Measurements from ENCODE around the gene DCDC2. TPM values are rescaled to one million over a fixed set of nuclear protein-coding genes. Genes with fewer than 3 reads are reported as not detected.
"Not testable (repeated sequence)": the region's sequence is repeated elsewhere in the genome, so short reads cannot be mapped to it uniquely, and the experiment has no call there.

The DCDC2 gene
- total RNA-seq, 2 experiments from 2014 or later, result 0.06 TPM; not detected in 1

DNA sequence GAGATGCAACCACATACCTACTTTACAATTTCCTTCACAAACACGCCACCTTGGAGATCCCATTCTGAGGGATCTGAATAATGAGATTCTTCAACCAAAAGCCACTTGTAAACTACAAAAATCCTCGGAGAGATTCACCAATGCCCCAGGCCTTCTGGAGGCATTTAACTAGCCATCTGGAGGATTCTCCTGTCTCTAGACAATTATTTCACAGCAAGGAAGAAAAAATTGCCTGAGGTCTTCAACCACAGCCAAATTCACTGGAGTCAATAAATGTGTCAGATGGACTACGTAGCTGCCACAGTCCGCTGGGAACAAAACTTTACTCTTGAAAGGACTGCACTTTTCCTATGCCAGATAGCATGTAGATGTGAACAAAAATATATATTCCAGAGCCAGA, 19.0 kb upstream of the DCDC2 start:
- TF ChIP-seq, protein P1, sequence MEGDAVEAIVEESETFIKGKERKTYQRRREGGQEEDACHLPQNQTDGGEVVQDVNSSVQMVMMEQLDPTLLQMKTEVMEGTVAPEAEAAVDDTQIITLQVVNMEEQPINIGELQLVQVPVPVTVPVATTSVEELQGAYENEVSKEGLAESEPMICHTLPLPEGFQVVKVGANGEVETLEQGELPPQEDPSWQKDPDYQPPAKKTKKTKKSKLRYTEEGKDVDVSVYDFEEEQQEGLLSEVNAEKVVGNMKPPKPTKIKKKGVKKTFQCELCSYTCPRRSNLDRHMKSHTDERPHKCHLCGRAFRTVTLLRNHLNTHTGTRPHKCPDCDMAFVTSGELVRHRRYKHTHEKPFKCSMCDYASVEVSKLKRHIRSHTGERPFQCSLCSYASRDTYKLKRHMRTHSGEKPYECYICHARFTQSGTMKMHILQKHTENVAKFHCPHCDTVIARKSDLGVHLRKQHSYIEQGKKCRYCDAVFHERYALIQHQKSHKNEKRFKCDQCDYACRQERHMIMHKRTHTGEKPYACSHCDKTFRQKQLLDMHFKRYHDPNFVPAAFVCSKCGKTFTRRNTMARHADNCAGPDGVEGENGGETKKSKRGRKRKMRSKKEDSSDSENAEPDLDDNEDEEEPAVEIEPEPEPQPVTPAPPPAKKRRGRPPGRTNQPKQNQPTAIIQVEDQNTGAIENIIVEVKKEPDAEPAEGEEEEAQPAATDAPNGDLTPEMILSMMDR (conservative IDR thresholded peaks at IDR 0.05; ENCODE audit: low read length), result no peak
- no peak for TF ChIP-seq EZH2phosphoT487 (IDR thresholded peaks at IDR 0.05; ENCODE audit: borderline replicate concordance, low read depth, low read length)
- POLR2A ChIA-PET, result no interaction called here
- H3K9me3 ChIP-seq (ENCODE audit: low read length), result no peaks in the 10 kb centered on the region
- H3K36me3 ChIP-seq (ENCODE audit: insufficient read depth, low read length), result no peaks in the 10 kb centered on the region
- no peak overlapping the region for H3K4me2 ChIP-seq (ENCODE audit: low read length)
- no peaks in the 10 kb centered on the region for H4K20me1 ChIP-seq (ENCODE audit: insufficient read depth, low read length)
- DNase-seq (ENCODE audit: low spot score), result no peak
- BruUV-seq (replicated peaks), result no TSS peak
- no peaks in the 10 kb centered on the region for H3K9me2 ChIP-seq (ENCODE audit: insufficient read depth, low read length)
- H2AFZ ChIP-seq (ENCODE audit: low read length), result no peak overlapping the region
- no peaks in the 10 kb centered on the region for H3K4me1 ChIP-seq (ENCODE audit: insufficient read depth, low read length, poor library complexity, severe bottlenecking)
- CTCF ChIA-PET (ENCODE audit: unreplicated experiment), result no interaction called here
- H3K4me3 ChIP-seq (ENCODE audit: low read depth, low read length, poor library complexity, severe bottlenecking), result no peak overlapping the region
- intact Hi-C loops (cut with micrococcal nuclease; ENCODE audit: unreplicated experiment), result no loop called here
- H3K27ac ChIP-seq (ENCODE audit: low read depth, low read length, poor library complexity, severe bottlenecking), result no peak overlapping the region
- H3K79me2 ChIP-seq (ENCODE audit: insufficient read depth, low read depth, low read length), result no peaks in the 10 kb centered on the region

DNA sequence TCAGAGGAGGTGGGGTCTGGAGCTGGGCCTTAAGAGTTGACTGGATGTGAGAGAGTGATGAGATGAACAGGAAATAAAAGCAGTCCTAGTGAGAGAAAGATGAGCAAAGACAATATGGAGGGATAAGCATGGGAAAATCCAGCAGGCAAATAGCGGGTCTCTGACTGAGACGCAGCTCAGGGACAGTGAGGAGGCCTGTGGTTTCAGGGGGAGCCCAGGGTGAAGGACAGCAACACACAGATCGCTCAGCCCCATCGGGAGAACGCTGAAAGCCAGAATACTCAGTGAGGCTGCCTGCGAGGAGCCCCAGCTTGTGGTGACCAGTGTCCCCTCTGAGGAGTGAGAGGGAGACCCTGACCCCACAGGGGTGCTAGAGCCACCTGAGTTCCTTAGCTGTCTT, 16.8 kb upstream of the DCDC2 start:
- H3K36me3 ChIP-seq (ENCODE audit: insufficient read depth, low read length), result no peaks in the 10 kb centered on the region
- H3K9me3 ChIP-seq (ENCODE audit: low read length), result no peaks in the 10 kb centered on the region
- H4K20me1 ChIP-seq (ENCODE audit: insufficient read depth, low read length), result no peaks in the 10 kb centered on the region
- CTCF ChIA-PET (ENCODE audit: unreplicated experiment), result no interaction called here
- TF ChIP-seq EZH2phosphoT487 (IDR thresholded peaks at IDR 0.05; ENCODE audit: borderline replicate concordance, low read depth, low read length), result no peak
- TF ChIP-seq, protein P1 (conservative IDR thresholded peaks at IDR 0.05; ENCODE audit: low read length), result no peak
- H3K4me2 ChIP-seq (ENCODE audit: low read length), result no peak overlapping the region
- no TSS peak for BruUV-seq (replicated peaks)
- POLR2A ChIA-PET, result interaction anchor here (0.6 to 1.0 kb wide), 2 partner anchors 11 to 38 kb away, joined by 3 to 6 read pairs; no protein-coding TSS in a partner anchor
- no peak overlapping the region for H3K4me3 ChIP-seq (ENCODE audit: low read depth, low read length, poor library complexity, severe bottlenecking)
- H3K4me1 ChIP-seq (ENCODE audit: insufficient read depth, low read length, poor library complexity, severe bottlenecking), result no peaks in the 10 kb centered on the region
- no peak overlapping the region for H3K27ac ChIP-seq (ENCODE audit: low read depth, low read length, poor library complexity, severe bottlenecking)
- no peaks in the 10 kb centered on the region for H3K9me2 ChIP-seq (ENCODE audit: insufficient read depth, low read length)
- H2AFZ ChIP-seq (ENCODE audit: low read length), result no peak overlapping the region
- intact Hi-C loops (cut with micrococcal nuclease; ENCODE audit: unreplicated experiment), result no loop called here
- DNase-seq (ENCODE audit: low spot score), result no peak
- no peaks in the 10 kb centered on the region for H3K79me2 ChIP-seq (ENCODE audit: insufficient read depth, low read depth, low read length)

DNA sequence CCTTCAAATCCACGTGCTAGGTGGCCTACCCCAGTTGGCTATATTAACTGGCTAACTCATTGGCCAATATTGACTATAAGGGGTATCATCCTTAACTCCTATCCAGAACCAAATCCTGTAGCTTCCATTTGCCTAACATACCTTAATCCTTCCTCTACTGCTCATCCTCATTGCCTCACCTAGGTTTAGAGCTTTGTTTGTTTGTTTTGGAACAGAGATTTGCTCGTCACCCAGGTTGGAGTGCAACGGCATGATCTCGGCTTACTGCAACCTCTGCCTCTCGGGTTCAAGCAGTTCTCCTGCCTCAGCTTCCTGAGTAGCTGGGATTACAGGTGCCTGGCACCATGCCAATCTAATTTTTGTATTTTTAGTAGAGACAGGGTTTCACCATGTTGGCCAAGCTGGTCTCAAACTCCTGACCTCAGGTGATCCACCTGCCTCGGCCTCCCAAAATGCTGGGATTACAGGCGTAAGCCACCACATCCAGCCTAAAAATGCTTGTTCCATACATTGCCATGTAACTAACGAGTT, 7.3 kb upstream of the DCDC2 start:
- H3K27ac ChIP-seq (ENCODE audit: low read depth, low read length, poor library complexity, severe bottlenecking); H3K4me2 ChIP-seq (ENCODE audit: low read length); H3K4me3 ChIP-seq (ENCODE audit: low read depth, low read length, poor library complexity, severe bottlenecking); H3K36me3 ChIP-seq (ENCODE audit: insufficient read depth, low read length); BruUV-seq (replicated peaks); POLR2A ChIA-PET; H3K4me1 ChIP-seq (ENCODE audit: insufficient read depth, low read length, poor library complexity, severe bottlenecking); H3K9me3 ChIP-seq (ENCODE audit: low read length); H3K9me2 ChIP-seq (ENCODE audit: insufficient read depth, low read length); DNase-seq (ENCODE audit: low spot score); CTCF ChIA-PET (ENCODE audit: unreplicated experiment); H2AFZ ChIP-seq (ENCODE audit: low read length); H3K79me2 ChIP-seq (ENCODE audit: insufficient read depth, low read depth, low read length); intact Hi-C loops (cut with micrococcal nuclease; ENCODE audit: unreplicated experiment); H4K20me1 ChIP-seq (ENCODE audit: insufficient read depth, low read length): not testable (repeated sequence)

DNA sequence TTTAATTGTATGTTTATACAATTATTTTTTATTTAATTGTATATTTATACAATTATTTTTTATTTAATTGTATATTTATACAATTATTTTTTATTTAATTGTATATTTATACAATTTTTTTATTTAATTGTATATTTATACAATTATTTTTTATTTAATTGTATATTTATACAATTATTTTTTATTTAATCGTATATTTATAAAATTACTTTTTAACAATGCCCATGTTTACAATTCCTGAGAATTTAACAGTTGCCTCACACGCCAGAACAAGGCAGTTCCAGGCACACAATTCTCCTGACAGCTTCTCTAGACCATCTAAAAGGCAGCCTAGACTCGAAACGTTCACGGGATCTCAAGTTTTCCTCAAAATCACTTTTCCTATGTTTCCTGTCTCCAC, 4.5 kb upstream of the DCDC2 start:
- H3K27ac ChIP-seq (ENCODE audit: low read depth, low read length, poor library complexity, severe bottlenecking); CTCF ChIA-PET (ENCODE audit: unreplicated experiment): not testable (repeated sequence)
- POLR2A ChIA-PET, result interaction anchor here (1.1 kb wide), 1 partner anchor 8 kb away, joined by 3 read pairs; no protein-coding TSS in a partner anchor

More for the DNA sequence above, 4.5 kb upstream of the DCDC2 start:
- H3K9me3 ChIP-seq (ENCODE audit: low read length); H3K4me1 ChIP-seq (ENCODE audit: insufficient read depth, low read length, poor library complexity, severe bottlenecking); DNase-seq (ENCODE audit: low spot score); H3K9me2 ChIP-seq (ENCODE audit: insufficient read depth, low read length); H3K36me3 ChIP-seq (ENCODE audit: insufficient read depth, low read length); BruUV-seq (replicated peaks); H2AFZ ChIP-seq (ENCODE audit: low read length); H3K79me2 ChIP-seq (ENCODE audit: insufficient read depth, low read depth, low read length); H3K4me2 ChIP-seq (ENCODE audit: low read length); H3K4me3 ChIP-seq (ENCODE audit: low read depth, low read length, poor library complexity, severe bottlenecking); intact Hi-C loops (cut with micrococcal nuclease; ENCODE audit: unreplicated experiment); H4K20me1 ChIP-seq (ENCODE audit: insufficient read depth, low read length): not testable (repeated sequence)
